SK-MEL-5 (cell line): ENCODE data around the gene LRRC59. TPM values are rescaled to one million over a fixed set of nuclear protein-coding genes. Genes with fewer than 3 reads are reported as not detected.

Experiments used
- DNase-seq: peaks from one replicate; pipeline ENCODE4 v3.0.0-alpha.2; 2016; ENCODE audit warnings: low read depth, low spot score
- in situ Hi-C: cut with HindIII; loops from 2 replicates; pipeline ENCODE4 v1.10.0; 2016; ENCODE audit warnings: low sequenced_read_pairs, high pct_unique_total_duplicates, low pct_unique_long_range_greater_than_20kb
- total RNA-seq: library from RNA; depleted of rRNA; stranded (reverse); fragments of >200 nt; shearing (Covaris generic); gene quantifications from 2 replicates; pipeline ENCODE4 v1.2.3, GENCODE V29; 2014

The LRRC59 gene
- total RNA-seq, 1 experiment from 2014 or later: 177 TPM

- no peak for DNase-seq
- in situ Hi-C loops: no loop called here
Measured at GRCh38 chr17:50355701-50356341, 41.5 kb downstream of the LRRC59 start.

- DNase-seq: no peak
- in situ Hi-C loops: no loop called here
Measured at GRCh38 chr17:50355336-50355700, 42.0 kb downstream of the LRRC59 start.

- no peak for DNase-seq
- in situ Hi-C loops: no loop called here
Measured at GRCh38 chr17:50354776-50355175, 42.5 kb downstream of the LRRC59 start.

- no peak for DNase-seq
- in situ Hi-C loops: no loop called here
Measured at GRCh38 chr17:50354198-50354597, 43.1 kb downstream of the LRRC59 start.

GRCh38 chr17:50353600-50354195, 43.6 kb downstream of the LRRC59 start:
- DNase-seq: no peak
- in situ Hi-C loops: no loop called here

- no peak for DNase-seq
Measured at GRCh38 chr17:50352693-50353599, 44.4 kb downstream of the LRRC59 start.

GRCh38 chr17:50352072-50352692, 45.1 kb downstream of the LRRC59 start:
- in situ Hi-C loops: no loop called here

More at GRCh38 chr17:50352693-50353599, 44.4 kb downstream of the LRRC59 start:
- in situ Hi-C loops: no loop called here

GRCh38 chr17:50350733-50351132, 46.6 kb downstream of the LRRC59 start:
- DNase-seq: no peak
- in situ Hi-C loops: no loop called here

More at GRCh38 chr17:50352072-50352692, 45.1 kb downstream of the LRRC59 start:
- DNase-seq: no peak

- no peak for DNase-seq
- in situ Hi-C loops: no loop called here
Measured at GRCh38 chr17:50349243-50349600, 48.1 kb downstream of the LRRC59 start.

- in situ Hi-C loops: no loop called here
- DNase-seq: no peak
Measured at GRCh38 chr17:50348522-50349242, 48.6 kb downstream of the LRRC59 start.

GRCh38 chr17:50347894-50348291, 49.4 kb downstream of the LRRC59 start:
- in situ Hi-C loops: no loop called here

GRCh38 chr17:50347117-50347893, 50.0 kb downstream of the LRRC59 start:
- no peak for DNase-seq
- in situ Hi-C loops: no loop called here

More at GRCh38 chr17:50347894-50348291, 49.4 kb downstream of the LRRC59 start:
- no peak for DNase-seq

- DNase-seq: no peak
- in situ Hi-C loops: no loop called here
Measured at GRCh38 chr17:50346313-50347116, 50.8 kb downstream of the LRRC59 start.

- DNase-seq: peak; percentile 74
- in situ Hi-C loops: no loop called here
Measured at GRCh38 chr17:50345432-50346312, 51.7 kb downstream of the LRRC59 start, which contains the start of gene XYLT2. Gene XYLT2 (plus strand): TSS chr17:50346126. CDS start chr17:50346141, 15 bp downstream.

GRCh38 chr17:50344731-50345365, 52.5 kb downstream of the LRRC59 start:
- no peak for DNase-seq
- in situ Hi-C loops: no loop called here
